Measurements from ENCODE around the gene PAGR1. TPM values are rescaled to one million over a fixed set of nuclear protein-coding genes. Genes with fewer than 3 reads are reported as not detected.
"Not testable (repeated sequence)": the region's sequence is repeated elsewhere in the genome, so short reads cannot be mapped to it uniquely, and the experiment has no call there.

Gene PAGR1
- total RNA-seq, 1 donor from 2014 or later = 24.3 TPM

DNA sequence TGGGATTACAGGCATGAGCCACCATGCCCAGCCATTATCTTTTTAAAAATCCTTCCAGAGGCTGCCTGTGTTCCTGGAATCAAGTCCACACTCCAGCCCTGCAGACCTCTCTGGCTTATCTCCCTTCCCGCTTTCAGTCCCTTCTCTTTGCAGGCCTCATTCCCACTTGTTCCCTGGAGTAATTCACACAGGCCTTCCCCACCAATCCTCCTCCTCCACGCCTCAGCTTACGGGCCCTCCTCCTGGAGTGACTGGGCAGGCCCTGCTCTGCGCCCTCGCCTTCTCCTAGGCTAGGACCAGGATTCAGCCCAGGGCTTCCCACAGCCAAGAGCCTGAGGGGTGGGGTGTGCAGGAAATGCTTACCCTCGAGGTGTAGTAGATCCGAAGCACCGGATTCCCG lies 44.3 kb downstream of the PAGR1 start:
- intact Hi-C loops (cut with micrococcal nuclease) = no loop called here

DNA sequence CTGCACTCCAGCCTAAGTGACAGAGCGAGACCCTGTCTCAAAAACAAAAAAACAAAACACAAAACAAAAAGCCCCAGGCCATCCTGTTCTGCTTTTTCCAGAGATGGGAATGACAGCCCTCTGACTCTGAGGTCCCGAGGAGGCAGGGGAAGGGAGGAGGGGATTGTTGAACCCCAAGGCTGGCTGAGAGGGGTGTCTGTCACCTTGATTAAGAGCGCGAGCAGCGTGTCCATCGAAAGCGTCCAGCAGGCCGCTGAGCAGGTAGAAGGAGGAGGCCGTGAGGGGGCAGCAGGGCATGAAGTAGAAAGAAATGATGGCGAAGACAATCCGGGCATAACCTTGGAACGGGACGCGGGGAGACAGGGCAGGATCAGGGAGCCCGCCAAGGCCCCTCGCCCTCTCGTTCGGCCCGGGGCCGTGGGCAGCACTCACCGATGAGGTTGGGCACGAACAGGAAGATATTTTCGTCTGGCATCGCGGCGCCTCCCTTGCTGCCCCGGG lies 46.5 kb downstream of the PAGR1 start:
- intact Hi-C loops (cut with micrococcal nuclease) = no loop called here

DNA sequence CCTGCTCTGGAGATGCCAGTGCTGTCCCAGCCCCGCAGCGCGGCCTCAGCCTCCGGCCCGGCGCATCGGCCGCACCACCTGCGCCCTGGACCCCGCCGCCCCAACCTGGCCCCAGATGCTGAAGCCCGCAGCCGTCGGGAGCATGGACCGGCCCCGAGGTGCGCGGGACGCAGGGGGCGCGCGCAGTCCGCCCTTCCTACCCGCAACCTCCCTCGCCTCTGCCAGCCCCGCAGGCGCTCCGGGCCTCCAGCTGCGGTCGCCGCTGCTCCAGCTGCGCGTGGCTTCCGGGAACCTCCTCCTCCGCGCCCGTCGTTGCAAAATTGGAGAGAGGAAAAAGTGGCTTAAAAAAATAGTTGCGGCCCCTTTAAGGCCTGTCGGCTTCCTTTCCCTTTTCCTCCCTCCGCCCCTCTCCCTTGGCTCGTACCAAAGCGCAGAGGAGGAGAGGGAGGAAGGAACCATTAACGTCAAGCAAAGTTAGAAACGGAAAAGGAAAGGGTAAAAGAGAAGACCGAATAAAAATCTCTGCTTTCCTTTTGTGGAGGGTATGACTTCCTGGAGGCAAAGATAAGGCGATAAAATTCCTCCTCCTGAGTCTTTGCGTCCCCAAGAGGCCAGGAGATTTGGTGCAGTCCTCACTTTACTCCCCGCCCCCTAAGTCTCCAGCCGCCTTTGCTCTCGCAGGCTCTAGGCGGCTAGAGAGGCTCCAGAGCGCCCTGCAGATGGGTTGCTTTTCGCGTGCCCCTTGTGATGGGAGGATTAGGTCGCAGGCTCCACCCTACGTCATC lies 47.1 kb downstream of the PAGR1 start, which contains the start of gene CDIPT:
CDIPT (minus strand) TSS at position 343 of the 785 bp plus-strand sequence. CDS start 369 bp downstream, outside the sequence.
- intact Hi-C loops (cut with micrococcal nuclease) = loop anchor here (1.0 kb wide), 13 partner anchors 14 to 268 kb away; partner anchors contain the start of genes ASPHD1, INO80E, KCTD13 and KIF22

GRCh38 chr16:29863669-29863984 lies 47.7 kb downstream of the PAGR1 start:
- intact Hi-C loops (cut with micrococcal nuclease) = loop anchor here (1.0 kb wide), 13 partner anchors 14 to 268 kb away; partner anchors contain the start of genes ASPHD1, INO80E, KCTD13 and KIF22

GRCh38 chr16:29864205-29864604 lies 48.3 kb downstream of the PAGR1 start:
- intact Hi-C loops (cut with micrococcal nuclease) = no loop called here

- intact Hi-C loops (cut with micrococcal nuclease) = no loop called here
These were observed 52.6 kb downstream of the PAGR1 start for GRCh38 chr16:29868396-29869009.

- intact Hi-C loops (cut with micrococcal nuclease) = not testable (repeated sequence)
These were observed 53.1 kb downstream of the PAGR1 start for GRCh38 chr16:29869067-29869466.

Other genes with a start within 250 kb of the PAGR1 start
- 381 and 388 TPM in 2 replicates for gene SPN, start 152.9 kb upstream of the PAGR1 start, total RNA-seq
- gene QPRT, start 137.0 kb upstream of the PAGR1 start, total RNA-seq = 8.0 and 9.1 TPM in 2 replicates
- gene C16orf54, start 70.2 kb upstream of the PAGR1 start, total RNA-seq = 61.6 and 65.2 TPM in 2 replicates
- gene ZG16, start 37.9 kb upstream of the PAGR1 start, total RNA-seq = not detected in 2 replicates
- 129 and 133 TPM in 2 replicates for gene KIF22, start 25.4 kb upstream of the PAGR1 start, total RNA-seq
- gene MAZ, start 9.6 kb upstream of the PAGR1 start, total RNA-seq = 353 and 357 TPM in 2 replicates
- 0.61 and 0.91 TPM in 2 replicates for gene PRRT2, start 4.0 kb upstream of the PAGR1 start, total RNA-seq
- gene MVP, start 4.3 kb downstream of the PAGR1 start, total RNA-seq = 263 and 268 TPM in 2 replicates
- 68.7 and 75.4 TPM in 2 replicates for gene CDIPT, start 47.1 kb downstream of the PAGR1 start, total RNA-seq
- gene SEZ6L2, start 83.4 kb downstream of the PAGR1 start, total RNA-seq = 0.07 TPM in 2 replicates
- 0.17 and 0.32 TPM in 2 replicates for gene ASPHD1, start 84.3 kb downstream of the PAGR1 start, total RNA-seq
- gene KCTD13, start 110.1 kb downstream of the PAGR1 start, total RNA-seq = 42.2 and 48.4 TPM in 2 replicates
- 46.1 and 54.0 TPM in 2 replicates for gene TMEM219, start 145.9 kb downstream of the PAGR1 start, total RNA-seq
- 39.8 and 41.5 TPM in 2 replicates for gene TAOK2, start 157.7 kb downstream of the PAGR1 start, total RNA-seq
- 35.8 and 36.9 TPM in 2 replicates for gene HIRIP3, start 179.5 kb downstream of the PAGR1 start, total RNA-seq
- gene INO80E, start 180.1 kb downstream of the PAGR1 start, total RNA-seq = 98.2 and 112 TPM in 2 replicates
- gene DOC2A, start 194.9 kb downstream of the PAGR1 start, total RNA-seq = not detected in 2 replicates
- gene C16orf92, start 207.0 kb downstream of the PAGR1 start, total RNA-seq = not detected in 2 replicates
- gene TLCD3B, start 215.1 kb downstream of the PAGR1 start, total RNA-seq = 1.4 and 2.3 TPM in 2 replicates
- gene ALDOA, start 249.6 kb downstream of the PAGR1 start, total RNA-seq = 1,204 and 1,207 TPM in 2 replicates